ENCODE measurements around the gene SUFU.

DNA sequence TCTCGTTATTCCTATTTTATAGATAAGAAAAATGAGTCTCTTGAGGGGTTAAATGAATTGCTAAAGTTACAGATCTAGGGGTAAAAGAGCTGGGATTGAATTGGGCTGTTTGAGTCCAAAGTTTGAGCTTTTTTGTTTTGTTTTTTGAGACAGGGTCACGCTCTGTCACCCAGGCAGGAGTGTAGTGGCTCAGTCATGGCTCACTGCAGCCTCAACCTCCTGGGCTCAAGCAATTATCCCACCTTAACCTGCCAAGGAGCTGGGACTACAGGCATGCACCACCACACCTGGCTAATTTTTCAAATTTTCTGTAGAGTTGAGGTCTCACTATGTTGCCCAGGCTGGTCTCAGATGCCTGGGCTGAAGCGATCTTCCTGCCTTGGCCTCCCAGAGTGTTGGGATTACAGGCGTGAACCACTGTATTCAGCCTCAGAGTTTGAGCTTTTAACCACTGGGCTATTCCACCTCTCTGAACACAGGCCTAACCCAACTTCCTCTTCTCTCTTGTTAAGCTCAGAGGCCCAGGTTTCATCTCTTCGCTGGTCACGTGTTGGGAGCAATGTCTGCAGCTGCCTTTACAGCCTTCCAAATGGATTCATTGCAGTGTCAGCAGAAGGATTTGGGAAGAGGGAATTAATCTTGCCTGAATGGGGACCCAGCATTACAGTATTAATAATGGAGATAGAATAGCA is 8.0 kb downstream of the SUFU start:
- TF ChIP-seq, protein P1, sequence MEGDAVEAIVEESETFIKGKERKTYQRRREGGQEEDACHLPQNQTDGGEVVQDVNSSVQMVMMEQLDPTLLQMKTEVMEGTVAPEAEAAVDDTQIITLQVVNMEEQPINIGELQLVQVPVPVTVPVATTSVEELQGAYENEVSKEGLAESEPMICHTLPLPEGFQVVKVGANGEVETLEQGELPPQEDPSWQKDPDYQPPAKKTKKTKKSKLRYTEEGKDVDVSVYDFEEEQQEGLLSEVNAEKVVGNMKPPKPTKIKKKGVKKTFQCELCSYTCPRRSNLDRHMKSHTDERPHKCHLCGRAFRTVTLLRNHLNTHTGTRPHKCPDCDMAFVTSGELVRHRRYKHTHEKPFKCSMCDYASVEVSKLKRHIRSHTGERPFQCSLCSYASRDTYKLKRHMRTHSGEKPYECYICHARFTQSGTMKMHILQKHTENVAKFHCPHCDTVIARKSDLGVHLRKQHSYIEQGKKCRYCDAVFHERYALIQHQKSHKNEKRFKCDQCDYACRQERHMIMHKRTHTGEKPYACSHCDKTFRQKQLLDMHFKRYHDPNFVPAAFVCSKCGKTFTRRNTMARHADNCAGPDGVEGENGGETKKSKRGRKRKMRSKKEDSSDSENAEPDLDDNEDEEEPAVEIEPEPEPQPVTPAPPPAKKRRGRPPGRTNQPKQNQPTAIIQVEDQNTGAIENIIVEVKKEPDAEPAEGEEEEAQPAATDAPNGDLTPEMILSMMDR (conservative IDR thresholded peaks at IDR 0.05; ENCODE audit: low read depth, low read length), result no peak
- TF ChIP-seq RCOR1 (IDR thresholded peaks at IDR 0.05; ENCODE audit: insufficient replicate concordance, low read length) (no peak), POLR2A (IDR thresholded peaks at IDR 0.05; ENCODE audit: low read depth, low read length) (no peak), RAD21 (IDR thresholded peaks at IDR 0.05; ENCODE audit: low read length) (no peak), SMC3 (IDR thresholded peaks at IDR 0.05; ENCODE audit: low read depth, low read length) (no peak), FOS (IDR thresholded peaks at IDR 0.05; ENCODE audit: low read depth, low read length) (no peak), CEBPB (IDR thresholded peaks at IDR 0.05; ENCODE audit: low read depth, low read length) (no peak), MXI1 (IDR thresholded peaks at IDR 0.05; ENCODE audit: borderline replicate concordance, low read depth, low read length) (no peak)

Measured in IMR-90 (cell line).